ENCODE results near the gene C2orf49. TPM values are rescaled to one million over a fixed set of nuclear protein-coding genes. Genes with fewer than 3 reads are reported as not detected.
A peak's percentile ranks its signal among the peaks of the same experiment; 100 is the strongest.

The C2orf49 gene
- total RNA-seq, 2 donors from 2014 or later, result 18.1 to 22.2 TPM

- Mint-ChIP-seq H3K9me3 (peaks cover 3% of the 10 kb centered on the region), H3K27ac (no peak overlapping the region), H3K36me3 (ENCODE audit: low read depth) (peaks cover 4% of the 10 kb centered on the region), H3K27me3 (ENCODE audit: insufficient read depth) (peaks cover 26% of the 10 kb centered on the region), H3K4me1 (no peaks in the 10 kb centered on the region), H3K4me3 (peak overlapping the region; percentile 73)
- Histone ChIP-seq H3K9me3 (ENCODE audit: control insufficient read depth, low read length) (no peaks in the 10 kb centered on the region), H3K4me3 (ENCODE audit: low read length) (peak overlapping the region; percentile 93), H3K36me3 (ENCODE audit: control insufficient read depth, insufficient read depth, low read length) (peaks cover 4% of the 10 kb centered on the region), H3K4me1 (ENCODE audit: control insufficient read depth, insufficient read depth, low read length) (no peaks in the 10 kb centered on the region), H3K27me3 (ENCODE audit: control insufficient read depth, insufficient read depth, low read length, poor library complexity, severe bottlenecking) (peaks cover 13% of the 10 kb centered on the region), H3K9ac (ENCODE audit: extremely low read depth, low read length, poor library complexity, severe bottlenecking) (no peak overlapping the region), H3K27ac (ENCODE audit: low read depth, low read length) (no peak overlapping the region)
- no peak for DNase-seq
- WGBS, 2 experiments (ENCODE audit: insufficient coverage in 1 of 2, insufficient read length in 1 of 2), result 88% methylated on average over 11 to 13 of the region's 13 CpGs
- TF ChIP-seq, protein P1, sequence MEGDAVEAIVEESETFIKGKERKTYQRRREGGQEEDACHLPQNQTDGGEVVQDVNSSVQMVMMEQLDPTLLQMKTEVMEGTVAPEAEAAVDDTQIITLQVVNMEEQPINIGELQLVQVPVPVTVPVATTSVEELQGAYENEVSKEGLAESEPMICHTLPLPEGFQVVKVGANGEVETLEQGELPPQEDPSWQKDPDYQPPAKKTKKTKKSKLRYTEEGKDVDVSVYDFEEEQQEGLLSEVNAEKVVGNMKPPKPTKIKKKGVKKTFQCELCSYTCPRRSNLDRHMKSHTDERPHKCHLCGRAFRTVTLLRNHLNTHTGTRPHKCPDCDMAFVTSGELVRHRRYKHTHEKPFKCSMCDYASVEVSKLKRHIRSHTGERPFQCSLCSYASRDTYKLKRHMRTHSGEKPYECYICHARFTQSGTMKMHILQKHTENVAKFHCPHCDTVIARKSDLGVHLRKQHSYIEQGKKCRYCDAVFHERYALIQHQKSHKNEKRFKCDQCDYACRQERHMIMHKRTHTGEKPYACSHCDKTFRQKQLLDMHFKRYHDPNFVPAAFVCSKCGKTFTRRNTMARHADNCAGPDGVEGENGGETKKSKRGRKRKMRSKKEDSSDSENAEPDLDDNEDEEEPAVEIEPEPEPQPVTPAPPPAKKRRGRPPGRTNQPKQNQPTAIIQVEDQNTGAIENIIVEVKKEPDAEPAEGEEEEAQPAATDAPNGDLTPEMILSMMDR (conservative IDR thresholded peaks at IDR 0.05), result no peak
These were observed 59.8 kb downstream of the C2orf49 start for GRCh38 chr2:105397025-105397722.

DNA sequence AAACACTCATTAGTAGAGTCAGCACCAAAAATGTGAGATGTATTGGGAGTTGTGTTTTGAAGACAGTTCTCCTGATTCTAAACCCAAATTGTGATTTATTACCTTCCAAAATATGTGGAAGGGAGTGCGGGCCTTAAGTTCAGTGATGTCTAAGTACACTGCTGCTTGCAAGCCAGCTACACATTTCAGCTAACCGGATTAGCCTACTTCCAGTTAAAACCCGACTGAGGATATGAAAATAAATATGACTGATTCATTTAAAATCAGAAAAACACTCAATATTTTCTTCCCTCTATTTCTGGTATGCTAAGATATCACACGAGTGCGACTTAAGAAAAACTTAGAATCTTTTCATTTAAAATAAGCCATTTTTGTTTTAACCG is 60.6 kb downstream of the C2orf49 start:
- Histone ChIP-seq H3K9me3 (ENCODE audit: control insufficient read depth, low read length) (no peaks in the 10 kb centered on the region), H3K36me3 (ENCODE audit: control insufficient read depth, insufficient read depth, low read length) (peaks cover 4% of the 10 kb centered on the region), H3K27me3 (ENCODE audit: control insufficient read depth, insufficient read depth, low read length, poor library complexity, severe bottlenecking) (peaks cover 13% of the 10 kb centered on the region), H3K4me3 (ENCODE audit: low read length) (peak overlapping the region; percentile 93), H3K9ac (ENCODE audit: extremely low read depth, low read length, poor library complexity, severe bottlenecking) (peak overlapping the region; percentile 81), H3K4me1 (ENCODE audit: control insufficient read depth, insufficient read depth, low read length) (no peaks in the 10 kb centered on the region), H3K27ac (ENCODE audit: low read depth, low read length) (no peak overlapping the region)
- TF ChIP-seq, protein P1 (conservative IDR thresholded peaks at IDR 0.05), result no peak
- Mint-ChIP-seq H3K4me3 (peak overlapping the region; percentile 73), H3K36me3 (ENCODE audit: low read depth) (peaks cover 4% of the 10 kb centered on the region), H3K4me1 (no peaks in the 10 kb centered on the region), H3K9me3 (peaks cover 3% of the 10 kb centered on the region), H3K27me3 (ENCODE audit: insufficient read depth) (peaks cover 26% of the 10 kb centered on the region), H3K27ac (peak overlapping the region; percentile 76)
- DNase-seq, result no peak
- WGBS, 2 experiments (ENCODE audit: insufficient coverage in 1 of 2, insufficient read length in 1 of 2), result 25 to 33% methylated on average over 4 to 6 of the region's 6 CpGs

DNA sequence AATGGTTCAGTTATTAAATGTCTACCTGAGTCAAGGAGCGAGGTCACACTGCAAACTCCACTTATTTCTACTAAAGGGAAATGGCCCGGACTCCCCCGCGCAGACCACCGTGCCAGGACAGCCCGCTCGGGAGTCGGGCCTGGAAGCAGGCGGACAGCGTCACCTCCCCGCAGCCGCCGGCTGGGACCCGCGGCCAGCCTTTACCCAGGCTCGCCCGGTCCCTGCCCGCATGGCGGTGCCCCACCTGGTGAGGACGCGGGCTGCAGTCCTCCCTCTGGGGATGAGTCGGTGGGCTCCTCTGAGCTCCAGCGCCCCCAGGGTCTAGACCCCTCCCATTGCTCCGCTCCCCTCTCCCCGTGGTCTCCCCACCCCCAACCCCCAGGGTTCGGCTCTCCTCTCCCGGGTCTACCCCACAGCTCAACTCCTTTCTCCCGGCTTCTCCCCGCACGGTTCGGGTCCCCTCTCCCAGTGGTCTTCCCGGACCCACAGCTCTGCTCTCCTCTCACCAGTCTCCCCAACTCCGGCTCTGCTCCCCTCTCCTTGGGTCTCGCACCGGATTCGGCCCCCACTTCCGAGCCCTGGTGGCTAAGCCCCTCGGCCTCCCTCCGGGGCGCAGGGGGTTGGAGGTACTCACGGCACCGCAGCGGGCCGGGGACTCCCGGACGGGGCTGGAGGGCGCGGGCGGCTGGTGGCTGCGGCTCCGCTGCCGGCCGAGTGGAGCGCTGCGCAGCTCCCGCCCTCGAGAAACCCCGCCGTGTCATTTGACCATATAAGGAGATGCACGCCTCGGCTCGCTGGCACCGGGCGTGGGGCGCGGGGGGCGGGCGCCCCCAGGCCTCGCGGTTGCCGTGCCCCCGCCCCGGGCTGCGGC is 61.2 kb downstream of the C2orf49 start, which contains the start of gene FHL2:
TSS of gene FHL2 (minus strand) at position 716 of the 871 bp plus-strand sequence. CDS start 12,535 bp downstream, outside the sequence.
- H3K4me3 Mint-ChIP-seq, result peak within 1 kb of the TSS; percentile 73

More for the DNA sequence above, 61.2 kb downstream of the C2orf49 start, which contains the start of gene FHL2:
- Histone ChIP-seq H3K4me3 (ENCODE audit: low read length) (peak within 1 kb of the TSS; percentile 93), H3K27ac (ENCODE audit: low read depth, low read length) (peak within 1 kb of the TSS; percentile 8), H3K36me3 (ENCODE audit: control insufficient read depth, insufficient read depth, low read length) (no peaks in the 10 kb centered on the region), H3K4me1 (ENCODE audit: control insufficient read depth, insufficient read depth, low read length) (no peaks in the 10 kb centered on the region), H3K27me3 (ENCODE audit: control insufficient read depth, insufficient read depth, low read length, poor library complexity, severe bottlenecking) (peaks cover 13% of the 10 kb centered on the region), H3K9me3 (ENCODE audit: control insufficient read depth, low read length) (no peaks in the 10 kb centered on the region), H3K9ac (ENCODE audit: extremely low read depth, low read length, poor library complexity, severe bottlenecking) (peak within 1 kb of the TSS; percentile 81)
- peaks cover 26% of the 10 kb centered on the region for H3K27me3 Mint-ChIP-seq (ENCODE audit: insufficient read depth)
- peak; percentile 92 for DNase-seq
- H3K27ac Mint-ChIP-seq, result peak within 1 kb of the TSS; percentile 76
- TF ChIP-seq, protein P1 (conservative IDR thresholded peaks at IDR 0.05), result peak; percentile 68
- H3K36me3 Mint-ChIP-seq (ENCODE audit: low read depth), result peaks cover 4% of the 10 kb centered on the region
- 0% methylated on average over 15 to 74 of the region's 74 CpGs for WGBS, 2 experiments (ENCODE audit: insufficient coverage in 1 of 2, insufficient read length in 1 of 2)
- peaks cover 3% of the 10 kb centered on the region for H3K9me3 Mint-ChIP-seq
- H3K4me1 Mint-ChIP-seq, result peaks cover 6% of the 10 kb centered on the region

Other genes with a start within 250 kb of the C2orf49 start
- not detected for gene GPR45, start 95.8 kb upstream of the C2orf49 start, total RNA-seq
- gene TGFBRAP1, start 7.8 kb upstream of the C2orf49 start, total RNA-seq, result 10 to 100 TPM; 15.5 to 17.4 TPM
- 10 to 100 TPM; 11.1 to 11.4 TPM for gene FHL2, start 61.5 kb downstream of the C2orf49 start, total RNA-seq